HUES6 (cell line): Measurements from ENCODE around the gene IQGAP1.

Experiments used
- H3K27ac ChIP-seq: 2 replicates; pipeline ENCODE4 v1.7.0; 2013; ENCODE audit warnings: low read depth, mild to moderate bottlenecking, low read length, inconsistent platforms
- H3K27me3 ChIP-seq: 2 replicates; pipeline ENCODE4 v1.6.1; 2013; ENCODE audit warnings: low read length; ENCODE audit not compliant: control insufficient read depth, insufficient read depth
- H3K36me3 ChIP-seq: 2 replicates; pipeline ENCODE4 v1.6.1; 2013; ENCODE audit warnings: low read length; ENCODE audit not compliant: control insufficient read depth, insufficient read depth
- H3K4me1 ChIP-seq: 2 replicates; pipeline ENCODE4 v1.6.1; 2013; ENCODE audit warnings: low read length; ENCODE audit not compliant: control insufficient read depth, insufficient read depth
- H3K4me3 ChIP-seq: 2 replicates; pipeline ENCODE4 v1.5.1; 2013; ENCODE audit warnings: low read depth, low read length
- H3K9ac ChIP-seq: one replicate; pipeline ENCODE4 v1.6.1; 2013; ENCODE audit warnings: mild to moderate bottlenecking, low read length
- H3K9me3 ChIP-seq: 2 replicates; pipeline ENCODE4 v1.6.1; 2013; ENCODE audit warnings: low read depth, low read length; ENCODE audit not compliant: control insufficient read depth, insufficient read depth

IQGAP1 gene

GRCh38 chr15:90442423-90442822 is 54.4 kb downstream of the IQGAP1 start:
- Histone ChIP-seq H3K4me3 (no peak overlapping the region), H3K4me1 (no peaks in the 10 kb centered on the region), H3K36me3 (peaks cover 42% of the 10 kb centered on the region), H3K27ac (no peak overlapping the region), H3K9me3 (no peaks in the 10 kb centered on the region), H3K27me3 (no peaks in the 10 kb centered on the region), H3K9ac (no peak overlapping the region)

DNA sequence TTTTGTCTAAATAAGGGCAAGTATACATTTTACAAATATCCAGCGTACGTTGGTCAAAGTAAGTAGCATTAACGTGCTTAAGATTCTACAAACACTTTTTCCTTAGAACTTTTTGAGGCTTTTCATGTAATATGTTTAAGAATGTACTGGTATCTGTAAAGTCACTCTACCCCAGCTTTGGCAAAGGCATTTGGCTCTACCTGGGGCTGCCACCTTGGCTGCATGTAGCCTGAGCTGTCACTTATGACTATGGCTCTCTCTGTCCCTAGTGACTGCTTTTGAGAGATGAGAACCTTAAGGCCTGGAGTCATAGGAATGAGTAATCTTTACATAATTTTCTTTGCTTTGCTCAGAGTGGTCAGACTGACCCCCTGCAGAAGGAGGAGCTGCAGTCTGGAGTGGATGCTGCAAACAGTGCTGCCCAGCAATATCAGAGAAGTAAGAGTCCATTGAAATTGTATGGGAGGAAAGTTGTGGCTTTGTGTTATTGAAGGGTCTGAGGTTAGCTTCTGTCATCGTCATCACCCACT is 61.2 kb downstream of the IQGAP1 start:
- no peak overlapping the region for H3K4me3 ChIP-seq
- H3K4me1 ChIP-seq = peaks cover 9% of the 10 kb centered on the region
- peaks cover 57% of the 10 kb centered on the region for H3K36me3 ChIP-seq
- H3K27me3 ChIP-seq = no peaks in the 10 kb centered on the region
- no peak overlapping the region for H3K27ac ChIP-seq
- H3K9me3 ChIP-seq = no peaks in the 10 kb centered on the region
- no peak overlapping the region for H3K9ac ChIP-seq

DNA sequence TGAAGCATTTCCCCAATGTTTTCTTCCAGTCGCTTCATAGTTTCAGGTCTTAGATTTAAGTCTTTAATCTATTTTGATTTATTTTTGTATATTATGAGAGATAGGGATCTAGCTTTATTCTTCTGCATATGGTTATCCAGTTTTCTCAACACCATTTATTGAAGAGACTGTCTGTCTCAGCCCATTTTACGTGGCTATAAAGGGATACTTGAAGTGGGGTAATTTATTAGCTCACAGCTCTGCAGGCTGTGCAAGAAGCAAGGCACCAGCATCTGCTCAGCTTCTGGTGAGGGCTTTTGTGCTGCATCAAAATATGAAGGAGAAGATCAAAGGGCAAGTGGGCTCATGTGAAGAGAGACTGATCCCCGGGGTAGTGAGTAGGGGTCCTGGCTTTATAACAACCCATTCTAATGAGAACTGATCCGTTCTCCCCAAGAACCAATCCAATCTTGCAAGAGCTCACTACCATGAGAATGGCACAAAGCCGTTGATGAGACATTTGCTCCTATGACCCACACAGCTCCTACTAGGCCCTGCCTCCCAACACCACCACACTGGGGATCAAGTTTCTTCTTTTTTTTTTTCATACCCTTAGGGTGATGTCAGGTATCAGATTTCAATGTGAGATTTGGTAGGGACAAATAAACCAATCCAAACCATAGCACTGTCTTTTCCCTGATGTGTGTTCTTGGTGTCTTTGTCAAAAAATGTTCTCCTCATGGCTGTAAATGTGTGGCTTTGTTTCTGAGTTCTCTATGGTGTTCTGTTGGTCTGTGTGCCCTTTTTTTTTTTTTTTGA is 63.2 kb downstream of the IQGAP1 start:
- peaks cover 14% of the 10 kb centered on the region for H3K4me1 ChIP-seq
- no peaks in the 10 kb centered on the region for H3K27me3 ChIP-seq
- H3K36me3 ChIP-seq = peaks cover 64% of the 10 kb centered on the region
- H3K9ac ChIP-seq = no peak overlapping the region
- no peaks in the 10 kb centered on the region for H3K9me3 ChIP-seq
- H3K27ac ChIP-seq = no peak overlapping the region
- H3K4me3 ChIP-seq = no peak overlapping the region

- peak overlapping the region; percentile 51 for H3K27ac ChIP-seq
- peaks cover 71% of the 10 kb centered on the region for H3K36me3 ChIP-seq
- H3K9me3 ChIP-seq = no peaks in the 10 kb centered on the region
- no peak overlapping the region for H3K9ac ChIP-seq
- peaks cover 10% of the 10 kb centered on the region for H3K4me1 ChIP-seq
- H3K4me3 ChIP-seq = no peak overlapping the region
- H3K27me3 ChIP-seq = no peaks in the 10 kb centered on the region
Observed at GRCh38 chr15:90456236-90456635, 68.2 kb downstream of the IQGAP1 start.

DNA sequence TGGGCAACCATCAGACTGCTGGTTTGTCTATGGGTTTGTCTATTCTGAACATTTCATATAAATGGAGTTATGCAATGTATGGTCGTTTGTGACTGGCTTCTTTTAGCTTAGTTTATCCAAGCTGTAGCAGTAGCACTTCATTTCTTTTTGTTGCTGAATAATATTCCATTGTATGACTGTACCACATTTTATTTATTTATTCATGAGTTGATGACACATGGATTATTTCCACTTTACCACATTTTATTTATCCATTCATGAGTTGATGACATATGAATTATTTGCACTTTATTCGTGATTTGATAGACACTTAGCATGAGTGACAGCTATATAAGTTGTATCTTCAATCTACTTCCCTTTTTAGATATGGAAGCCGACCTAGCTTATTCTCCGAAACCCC is 70.0 kb downstream of the IQGAP1 start:
- H3K36me3 ChIP-seq = peaks cover 59% of the 10 kb centered on the region
- H3K9ac ChIP-seq = no peak overlapping the region
- H3K27me3 ChIP-seq = no peaks in the 10 kb centered on the region
- H3K9me3 ChIP-seq = no peaks in the 10 kb centered on the region
- H3K27ac ChIP-seq = no peak overlapping the region
- H3K4me1 ChIP-seq = peaks cover 7% of the 10 kb centered on the region; the same call in 1 of the 2 replicates
- no peak overlapping the region for H3K4me3 ChIP-seq

DNA sequence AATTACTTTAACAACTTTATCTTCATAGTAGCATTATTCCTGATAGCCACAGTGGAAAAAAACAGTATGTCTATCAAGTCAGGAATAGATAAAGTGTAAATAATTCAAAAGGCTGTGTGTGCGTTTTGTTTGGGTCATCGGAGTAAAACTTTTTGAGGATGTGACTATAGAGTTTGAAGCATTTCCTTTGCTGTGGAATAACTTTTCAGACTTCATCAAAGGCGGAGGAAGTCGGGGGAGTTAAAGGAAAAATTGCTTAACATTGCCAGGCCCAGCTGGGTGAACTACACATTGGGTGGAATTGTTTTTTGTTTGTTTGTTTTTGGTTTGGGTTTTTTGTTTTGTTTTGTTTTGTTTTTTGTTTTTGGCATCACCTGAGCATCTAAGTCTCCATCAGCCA is 71.3 kb downstream of the IQGAP1 start:
- no peak overlapping the region for H3K4me3 ChIP-seq
- no peaks in the 10 kb centered on the region for H3K9me3 ChIP-seq
- H3K36me3 ChIP-seq = peaks cover 51% of the 10 kb centered on the region
- peaks cover 7% of the 10 kb centered on the region; the same call in 1 of the 2 replicates for H3K4me1 ChIP-seq
- no peaks in the 10 kb centered on the region for H3K27me3 ChIP-seq
- H3K9ac ChIP-seq = no peak overlapping the region
- no peak overlapping the region for H3K27ac ChIP-seq

GRCh38 chr15:90460142-90460824 is 72.2 kb downstream of the IQGAP1 start:
- Histone ChIP-seq H3K4me3 (no peak overlapping the region), H3K9me3 (no peaks in the 10 kb centered on the region), H3K36me3 (peaks cover 47% of the 10 kb centered on the region), H3K27ac (no peak overlapping the region), H3K4me1 (0 out of 2 replicates have a peak, but pooled peaks cover 7% of the 10 kb centered on the region), H3K27me3 (no peaks in the 10 kb centered on the region), H3K9ac (no peak overlapping the region)

- H3K27ac ChIP-seq = no peak overlapping the region
Observed at GRCh38 chr15:90463381-90463780, 75.3 kb downstream of the IQGAP1 start.

GRCh38 chr15:90465140-90465929 is 77.3 kb downstream of the IQGAP1 start:
- Histone ChIP-seq H3K4me1 (no peaks in the 10 kb centered on the region), H3K36me3 (peaks cover 37% of the 10 kb centered on the region), H3K4me3 (no peak overlapping the region), H3K9me3 (no peaks in the 10 kb centered on the region), H3K9ac (no peak overlapping the region), H3K27ac (no peak overlapping the region), H3K27me3 (no peaks in the 10 kb centered on the region)

More at GRCh38 chr15:90463381-90463780, 75.3 kb downstream of the IQGAP1 start:
- H3K4me3 ChIP-seq = no peak overlapping the region
- H3K9ac ChIP-seq = no peak overlapping the region
- H3K4me1 ChIP-seq = no peaks in the 10 kb centered on the region
- no peaks in the 10 kb centered on the region for H3K9me3 ChIP-seq
- H3K36me3 ChIP-seq = peaks cover 51% of the 10 kb centered on the region
- H3K27me3 ChIP-seq = no peaks in the 10 kb centered on the region

GRCh38 chr15:90465930-90466567 is 78.0 kb downstream of the IQGAP1 start:
- Histone ChIP-seq H3K4me1 (no peaks in the 10 kb centered on the region), H3K4me3 (no peak overlapping the region), H3K9ac (no peak overlapping the region), H3K27me3 (no peaks in the 10 kb centered on the region), H3K27ac (no peak overlapping the region), H3K9me3 (no peaks in the 10 kb centered on the region), H3K36me3 (peaks cover 40% of the 10 kb centered on the region)
